H9 (cell line): ENCODE measurements around the gene NXN. TPM values are rescaled to one million over a fixed set of nuclear protein-coding genes. Genes with fewer than 3 reads are reported as not detected.

Source experiments
- DNase-seq: peaks from one replicate; pipeline ENCODE4 v3.0.0-alpha.2; 2017
- H2AFZ ChIP-seq: one replicate; pipeline ENCODE4 v1.6.1; 2013; ENCODE audit warnings: mild to moderate bottlenecking, low read length, control low read depth, moderate library complexity
- H2AK5ac ChIP-seq: 2 replicates; pipeline ENCODE4 v1.6.1; 2013; ENCODE audit warnings: low read length, control low read depth, mixed read lengths; ENCODE audit not compliant: insufficient read length
- H2BK120ac ChIP-seq: one replicate; pipeline ENCODE4 v1.6.1; 2013; ENCODE audit warnings: low read depth, mild to moderate bottlenecking, low read length, control low read depth, inconsistent platforms; ENCODE audit not compliant: poor library complexity, severe bottlenecking
- H2BK12ac ChIP-seq: 2 replicates; pipeline ENCODE4 v1.6.1; 2013; ENCODE audit warnings: low read length, control low read depth, mixed read lengths, low read depth; ENCODE audit not compliant: insufficient read length
- H2BK15ac ChIP-seq: 2 replicates; pipeline ENCODE4 v1.6.1; 2013; ENCODE audit warnings: low read depth, low read length, control low read depth
- H2BK20ac ChIP-seq: one replicate; pipeline ENCODE4 v1.6.1; 2013; ENCODE audit warnings: low read depth, mild to moderate bottlenecking, low read length, control low read depth, inconsistent platforms; ENCODE audit not compliant: poor library complexity, severe bottlenecking
- H2BK5ac ChIP-seq: 2 replicates; pipeline ENCODE4 v1.6.1; 2013; ENCODE audit warnings: low read length, control low read depth, mixed read lengths; ENCODE audit not compliant: insufficient read length
- H3K14ac ChIP-seq: 2 replicates; pipeline ENCODE4 v1.6.1; 2013; ENCODE audit warnings: low read length, control low read depth; ENCODE audit not compliant: insufficient read depth
- H3K18ac ChIP-seq: 2 replicates; pipeline ENCODE4 v1.6.1; 2013; ENCODE audit warnings: low read depth, mild to moderate bottlenecking, mixed read lengths, low read length, control low read depth; ENCODE audit not compliant: insufficient read length
- H3K23ac ChIP-seq: 2 replicates; pipeline ENCODE4 v1.6.1; 2013; ENCODE audit warnings: low read length, control low read depth, mixed read lengths, low read depth; ENCODE audit not compliant: insufficient read length
- H3K23me2 ChIP-seq: 2 replicates; pipeline ENCODE4 v1.6.1; 2013; ENCODE audit warnings: low read depth, mild to moderate bottlenecking, mixed read lengths, low read length, control low read depth; ENCODE audit not compliant: insufficient read length, poor library complexity, severe bottlenecking
- H3K27ac ChIP-seq: 2 replicates; pipeline ENCODE4 v1.5.1; 2013; ENCODE audit warnings: low read length, control low read depth, mixed read lengths, low read depth; ENCODE audit not compliant: insufficient read length
- H3K27me3 ChIP-seq: 2 replicates; pipeline ENCODE4 v1.6.1; 2013; ENCODE audit warnings: low read length, control low read depth, inconsistent platforms; ENCODE audit not compliant: insufficient read depth
- H3K4ac ChIP-seq: 2 replicates; pipeline ENCODE4 v1.6.1; 2013; ENCODE audit warnings: low read depth, mild to moderate bottlenecking, control low read depth, inconsistent platforms, low read length, moderate library complexity
- H3K4me1 ChIP-seq: 2 replicates; pipeline ENCODE4 v1.6.1; 2013; ENCODE audit warnings: low read length, control low read depth, inconsistent platforms; ENCODE audit not compliant: insufficient read depth
- H3K4me2 ChIP-seq: 2 replicates; pipeline ENCODE4 v1.6.1; 2013; ENCODE audit warnings: low read length, control low read depth, mixed read lengths; ENCODE audit not compliant: insufficient read length, insufficient read depth
- H3K56ac ChIP-seq: 2 replicates; pipeline ENCODE4 v1.6.1; 2013; ENCODE audit warnings: low read depth, mild to moderate bottlenecking, mixed read lengths, low read length, control low read depth; ENCODE audit not compliant: insufficient read length
- H3K79me1 ChIP-seq: 2 replicates; pipeline ENCODE4 v1.6.1; 2013; ENCODE audit warnings: low read depth, mild to moderate bottlenecking, moderate library complexity, low read length, control low read depth, inconsistent platforms; ENCODE audit not compliant: insufficient read depth, poor library complexity, severe bottlenecking
- H3K79me2 ChIP-seq: 2 replicates; pipeline ENCODE4 v1.6.1; 2013; ENCODE audit warnings: low read length, control low read depth, inconsistent platforms; ENCODE audit not compliant: insufficient read depth
- H3K9ac ChIP-seq: 2 replicates; pipeline ENCODE4 v1.6.1; 2013; ENCODE audit warnings: low read length, control low read depth, mixed read lengths; ENCODE audit not compliant: insufficient read length; ENCODE audit errors: extremely low read depth
- H3K9me3 ChIP-seq: one replicate; pipeline ENCODE4 v1.6.1; 2013; ENCODE audit warnings: low read depth, low read length, inconsistent platforms; ENCODE audit not compliant: control insufficient read depth
- H3T11ph ChIP-seq: one replicate; pipeline ENCODE4 v1.6.1; 2013; ENCODE audit warnings: mild to moderate bottlenecking, low read length, control low read depth, inconsistent platforms
- H4K20me1 ChIP-seq: one replicate; pipeline ENCODE4 v1.6.1; 2013; ENCODE audit not compliant: control insufficient read depth, insufficient read length, insufficient read depth
- H4K5ac ChIP-seq: 2 replicates; pipeline ENCODE4 v1.6.1; 2013; ENCODE audit warnings: low read depth, mild to moderate bottlenecking, mixed read lengths, low read length, control low read depth; ENCODE audit not compliant: insufficient read length
- H4K8ac ChIP-seq: replicated peaks from 2 replicates; pipeline ENCODE4 v1.6.1; 2013; ENCODE audit warnings: low read length, control low read depth, mixed read lengths, low read depth; ENCODE audit not compliant: insufficient read length
- H4K91ac ChIP-seq: 2 replicates; pipeline ENCODE4 v1.6.1; 2013; ENCODE audit warnings: low read depth, mild to moderate bottlenecking, moderate library complexity, mixed read lengths, low read length, control low read depth; ENCODE audit not compliant: insufficient read length
- H3K27ac Mint-ChIP-seq, 3 experiments: 2 replicates in 2 of 3; 3 replicates in 1 of 3; pipeline ENCODE4 v1.8.0; 2020 to 2021; ENCODE audit warnings: mixed read lengths in 3 of 3, mild to moderate bottlenecking in 1 of 3, moderate library complexity in 1 of 3
- H3K27me3 Mint-ChIP-seq: 2 replicates; pipeline ENCODE4 v1.8.0; 2021; ENCODE audit warnings: low read depth, mild to moderate bottlenecking, moderate library complexity, mixed read lengths
- H3K36me3 Mint-ChIP-seq, 3 experiments: 2 replicates in 2 of 3; 3 replicates in 1 of 3; pipeline ENCODE4 v1.8.0; 2020 to 2021; ENCODE audit warnings: low read depth in 3 of 3, mixed read lengths in 3 of 3; ENCODE audit not compliant: insufficient read depth in 1 of 3
- H3K4me1 Mint-ChIP-seq, 2 experiments: 2 replicates each; pipeline ENCODE4 v1.8.0; 2020; ENCODE audit warnings: mixed read lengths in 2 of 2
- H3K4me3 Mint-ChIP-seq, 2 experiments: 2 replicates in 1 of 2; 3 replicates in 1 of 2; pipeline ENCODE4 v1.8.0; 2020 to 2021; ENCODE audit warnings: mild to moderate bottlenecking in 2 of 2, mixed read lengths in 2 of 2, moderate library complexity in 1 of 2
- H3K9me3 Mint-ChIP-seq, 2 experiments: 2 replicates in 1 of 2; 3 replicates in 1 of 2; pipeline ENCODE4 v1.8.0; 2020; ENCODE audit warnings: mild to moderate bottlenecking in 2 of 2, mixed read lengths in 2 of 2, moderate library complexity in 1 of 2
- CTCF ChIP-seq: fragments of 200-600 bp; sonication (generic); conservative IDR thresholded peaks from 3 replicates; pipeline ENCODE4 v1.8.0; 2021; ENCODE audit warnings: antibody characterized with exemption, mild to moderate bottlenecking
- WGBS: extraction: QIAGEN DNeasy Blood & Tissue Kit; methylation state at CpG from one replicate; pipeline ENCODE4 v1.1.7; 2013; ENCODE audit warnings: missing lambda C conversion rate, low lambda C conversion rate, mixed read lengths; ENCODE audit not compliant: insufficient read length; ENCODE audit errors: extremely low coverage; 5-methylcytosine and 5-hydroxymethylcytosine counted together
- total RNA-seq: library from RNA; stranded (reverse); gene quantifications from 2 replicates; pipeline ENCODE4 v1.2.1, GENCODE V29; 2021

The NXN gene
- total RNA-seq, 1 experiment from 2014 or later = 93.6 TPM

- no peak overlapping the region for H3K9ac ChIP-seq
- TF ChIP-seq CTCF = no peak
- H3K79me1 ChIP-seq = no peaks in the 10 kb centered on the region
- H3K4me1 ChIP-seq = no peaks in the 10 kb centered on the region
- no peak overlapping the region for H4K5ac ChIP-seq
- no peaks in the 10 kb centered on the region for H3K9me3 ChIP-seq
- H2AFZ ChIP-seq = no peak overlapping the region
- H3T11ph ChIP-seq = no peak overlapping the region
- no peak overlapping the region for H3K56ac ChIP-seq
- H3K4me3 Mint-ChIP-seq = no peak overlapping the region
- H3K27ac ChIP-seq = no peak overlapping the region
- H3K36me3 Mint-ChIP-seq = no peaks in the 10 kb centered on the region
- H3K14ac ChIP-seq = no peak overlapping the region
- H3K4me2 ChIP-seq = no peak overlapping the region
- H2AK5ac ChIP-seq = no peak overlapping the region
- no peak overlapping the region for H3K27ac Mint-ChIP-seq
- no peak overlapping the region for H4K91ac ChIP-seq
- H3K4ac ChIP-seq = no peak overlapping the region
- H3K27me3 Mint-ChIP-seq = peaks cover 2% of the 10 kb centered on the region; the same call in 1 of the 2 replicates
- no peak overlapping the region for H2BK12ac ChIP-seq
- no peak overlapping the region for H4K8ac ChIP-seq
- no peaks in the 10 kb centered on the region for H4K20me1 ChIP-seq
- no peak overlapping the region for H2BK120ac ChIP-seq
- 0 out of 4 replicates have a peak, but pooled peaks cover 0 to 3% of the 10 kb centered on the region in 2 experiments for H3K4me1 Mint-ChIP-seq
- no peaks in the 10 kb centered on the region for H3K79me2 ChIP-seq
- no peaks in the 10 kb centered on the region for H3K27me3 ChIP-seq
- no CpG with 5 or more reads among the region's 27 CpGs for WGBS
- no peak overlapping the region for H2BK5ac ChIP-seq
- no peak overlapping the region for H3K18ac ChIP-seq
- no peaks in the 10 kb centered on the region for H3K9me3 Mint-ChIP-seq
- no peaks in the 10 kb centered on the region for H3K23me2 ChIP-seq
- H2BK20ac ChIP-seq = no peak overlapping the region
- no peak for DNase-seq
- H2BK15ac ChIP-seq = no peak overlapping the region
- H3K23ac ChIP-seq = no peak overlapping the region
Observed at GRCh38 chr17:1024076-1024475, 44.5 kb upstream of the NXN start.
